ENCODE measurements around the gene SLC4A1AP. TPM values are rescaled to one million over a fixed set of nuclear protein-coding genes. Genes with fewer than 3 reads are reported as not detected.

SLC4A1AP gene
- total RNA-seq, 1 donor from 2014 or later, result 28.6 TPM

- intact Hi-C loops (cut with micrococcal nuclease), result no loop called here
Observed at GRCh38 chr2:27697660-27698059, 34.0 kb downstream of the SLC4A1AP start.

GRCh38 chr2:27701676-27702075 is 38.0 kb downstream of the SLC4A1AP start:
- intact Hi-C loops (cut with micrococcal nuclease), result loop anchor here (2.0 to 5.0 kb wide), 3 partner anchors 689 to 1051 kb away; partner anchors contain the start of gene PPP1CB

GRCh38 chr2:27702302-27702701 is 38.6 kb downstream of the SLC4A1AP start:
- intact Hi-C loops (cut with micrococcal nuclease), result loop anchor here (2.0 to 5.0 kb wide), 3 partner anchors 688 to 1050 kb away; partner anchors contain the start of gene PPP1CB

GRCh38 chr2:27703638-27704341 is 40.1 kb downstream of the SLC4A1AP start:
- intact Hi-C loops (cut with micrococcal nuclease), result loop anchor here (1.0 to 5.0 kb wide), 6 partner anchors 51 to 1049 kb away; partner anchors contain the start of genes MRPL33 and PPP1CB

- intact Hi-C loops (cut with micrococcal nuclease), result loop anchor here (5.0 kb wide), 2 partner anchors 708 to 1048 kb away; partner anchors contain the start of gene PPP1CB
Observed at GRCh38 chr2:27704342-27704876, 40.7 kb downstream of the SLC4A1AP start.

- intact Hi-C loops (cut with micrococcal nuclease), result no loop called here
Observed at GRCh38 chr2:27705851-27706622, 42.3 kb downstream of the SLC4A1AP start.

GRCh38 chr2:27707462-27708256 is 44.0 kb downstream of the SLC4A1AP start:
- intact Hi-C loops (cut with micrococcal nuclease), result no loop called here

- intact Hi-C loops (cut with micrococcal nuclease), result no loop called here
Observed at GRCh38 chr2:27708257-27708654, 44.6 kb downstream of the SLC4A1AP start.

- intact Hi-C loops (cut with micrococcal nuclease), result no loop called here
Observed at GRCh38 chr2:27708666-27709065, 45.0 kb downstream of the SLC4A1AP start.

- intact Hi-C loops (cut with micrococcal nuclease), result no loop called here
Observed at GRCh38 chr2:27709326-27709725, 45.6 kb downstream of the SLC4A1AP start.

- intact Hi-C loops (cut with micrococcal nuclease), result no loop called here
Observed at GRCh38 chr2:27709960-27710575, 46.4 kb downstream of the SLC4A1AP start.

GRCh38 chr2:27710640-27711430 is 47.1 kb downstream of the SLC4A1AP start:
- intact Hi-C loops (cut with micrococcal nuclease), result no loop called here

- intact Hi-C loops (cut with micrococcal nuclease), result no loop called here
Observed at GRCh38 chr2:27711804-27712203, 48.1 kb downstream of the SLC4A1AP start.

GRCh38 chr2:27712522-27712921 is 48.8 kb downstream of the SLC4A1AP start:
- intact Hi-C loops (cut with micrococcal nuclease), result no loop called here

- intact Hi-C loops (cut with micrococcal nuclease), result no loop called here
Observed at GRCh38 chr2:27713201-27713600, 49.5 kb downstream of the SLC4A1AP start.

GRCh38 chr2:27714053-27714452 is 50.4 kb downstream of the SLC4A1AP start:
- intact Hi-C loops (cut with micrococcal nuclease), result no loop called here

- intact Hi-C loops (cut with micrococcal nuclease), result no loop called here
Observed at GRCh38 chr2:27714851-27715291, 51.2 kb downstream of the SLC4A1AP start.

GRCh38 chr2:27715318-27716210 is 51.9 kb downstream of the SLC4A1AP start:
- intact Hi-C loops (cut with micrococcal nuclease), result no loop called here
